ENCODE data around the gene ARHGAP9. TPM values are rescaled to one million over a fixed set of nuclear protein-coding genes. Genes with fewer than 3 reads are reported as not detected.
A peak's percentile ranks its signal among the peaks of the same experiment; 100 is the strongest.
"Not testable (repeated sequence)": the region's sequence is repeated elsewhere in the genome, so short reads cannot be mapped to it uniquely, and the experiment has no call there.

The ARHGAP9 gene
- polyA plus RNA-seq, 3 donors from 2014 or later = 148 to 294 (median 163) TPM

GRCh38 chr12:57496822-57497221, 17.2 kb upstream of the ARHGAP9 start:
- DNase-seq = no peak

GRCh38 chr12:57495051-57495701, 15.5 kb upstream of the ARHGAP9 start:
- not testable (repeated sequence) for H3K4me3 Mint-ChIP-seq; H3K27me3 Mint-ChIP-seq (ENCODE audit: low read depth in 3 of 3); H3K9me3 Mint-ChIP-seq; DNase-seq
- peaks cover 24 to 52% (median 27%) of the 10 kb centered on the region in 3 donors for H3K36me3 Mint-ChIP-seq
- peaks cover 8 to 10% of the 10 kb centered on the region in 2 donors for H3K4me1 Mint-ChIP-seq
- H3K27ac Mint-ChIP-seq = peak overlapping the region in 1 of 6 donors; percentile 11

More at GRCh38 chr12:57496822-57497221, 17.2 kb upstream of the ARHGAP9 start:
- H3K9me3 Mint-ChIP-seq = no peaks in the 10 kb centered on the region
- peak overlapping the region in 2 of 6 donors; percentile 47 to 49 for H3K27ac Mint-ChIP-seq
- no peak overlapping the region for H3K4me3 Mint-ChIP-seq
- H3K4me1 Mint-ChIP-seq = peaks cover 0 to 6% of the 10 kb centered on the region in 2 donors
- peaks cover 0 to 4% (median 0%) of the 10 kb centered on the region in 3 donors for H3K27me3 Mint-ChIP-seq (ENCODE audit: low read depth in 3 of 3)
- peaks cover 26 to 49% (median 27%) of the 10 kb centered on the region in 3 donors for H3K36me3 Mint-ChIP-seq

- Mint-ChIP-seq H3K4me1 (peaks cover 30 to 35% of the 10 kb centered on the region in 2 donors), H3K9me3 (no peaks in the 10 kb centered on the region), H3K27me3 (ENCODE audit: low read depth in 3 of 3) (peaks cover 6 to 13% (median 7%) of the 10 kb centered on the region in 3 donors), H3K4me3 (peak overlapping the region in 3 of 5 donors; percentile 1 to 9 (median 1)), H3K27ac (peak overlapping the region; percentile 3 to 88 (median 31)), H3K36me3 (peaks cover 7 to 32% (median 15%) of the 10 kb centered on the region in 3 donors)
- no peak for DNase-seq
These were observed 12.0 kb upstream of the ARHGAP9 start for GRCh38 chr12:57491393-57492280.

GRCh38 chr12:57490126-57490525, 10.5 kb upstream of the ARHGAP9 start:
- no peak for DNase-seq
- Mint-ChIP-seq H3K9me3 (no peaks in the 10 kb centered on the region), H3K36me3 (peaks cover 7 to 32% (median 15%) of the 10 kb centered on the region in 3 donors), H3K4me3 (no peak overlapping the region), H3K4me1 (peaks cover 30 to 35% of the 10 kb centered on the region in 2 donors), H3K27ac (peak overlapping the region in 2 of 6 donors; percentile 22 to 23), H3K27me3 (ENCODE audit: low read depth in 3 of 3) (peaks cover 6 to 13% (median 9%) of the 10 kb centered on the region in 3 donors)

- Mint-ChIP-seq H3K27me3 (ENCODE audit: low read depth in 3 of 3) (peaks cover 6 to 13% (median 9%) of the 10 kb centered on the region in 3 donors), H3K9me3 (no peaks in the 10 kb centered on the region), H3K4me1 (peaks cover 30 to 35% of the 10 kb centered on the region in 2 donors), H3K36me3 (peaks cover 7 to 27% (median 15%) of the 10 kb centered on the region in 3 donors), H3K4me3 (peak overlapping the region; percentile 94 to 99 (median 97)), H3K27ac (peak overlapping the region; percentile 91 to 98 (median 96))
- no peak for DNase-seq
These were observed 9.5 kb upstream of the ARHGAP9 start for GRCh38 chr12:57489157-57489641.

GRCh38 chr12:57488402-57489156, 8.9 kb upstream of the ARHGAP9 start:
- no peak for DNase-seq
- Mint-ChIP-seq H3K4me1 (peaks cover 30 to 35% of the 10 kb centered on the region in 2 donors), H3K27ac (peak overlapping the region; percentile 91 to 98 (median 96)), H3K4me3 (peak overlapping the region; percentile 94 to 99 (median 97)), H3K36me3 (peaks cover 7 to 27% (median 15%) of the 10 kb centered on the region in 3 donors), H3K9me3 (no peaks in the 10 kb centered on the region), H3K27me3 (ENCODE audit: low read depth in 3 of 3) (peaks cover 6 to 11% (median 9%) of the 10 kb centered on the region in 3 donors)

GRCh38 chr12:57487597-57488401, 8.1 kb upstream of the ARHGAP9 start, which contains the start of gene MARS1:
Gene MARS1, plus strand, starts transcription at chr12:57488068. Its CDS starts 23 bp downstream, at chr12:57488091.
- Mint-ChIP-seq H3K9me3 (no peaks in the 10 kb centered on the region), H3K27ac (peak within 1 kb of the TSS; percentile 91 to 98 (median 96)), H3K27me3 (ENCODE audit: low read depth in 3 of 3) (peaks cover 6 to 11% (median 9%) of the 10 kb centered on the region in 3 donors), H3K36me3 (peaks cover 7 to 25% (median 12%) of the 10 kb centered on the region in 3 donors), H3K4me1 (peaks cover 37 to 43% of the 10 kb centered on the region in 2 donors), H3K4me3 (peak within 1 kb of the TSS; percentile 94 to 99 (median 97))
- DNase-seq = peak; percentile 90 to 92 (median 91)

- Mint-ChIP-seq H3K4me3 (peak overlapping the region in 4 of 5 donors; percentile 94 to 99 (median 98)), H3K27ac (peak overlapping the region; percentile 91 to 98 (median 96)), H3K4me1 (peaks cover 35 to 43% of the 10 kb centered on the region in 2 donors), H3K27me3 (ENCODE audit: low read depth in 3 of 3) (peaks cover 6 to 9% (median 9%) of the 10 kb centered on the region in 3 donors), H3K36me3 (peaks cover 7 to 20% (median 8%) of the 10 kb centered on the region in 3 donors), H3K9me3 (no peaks in the 10 kb centered on the region)
- DNase-seq = no peak
These were observed 7.5 kb upstream of the ARHGAP9 start for GRCh38 chr12:57487055-57487596.

- Mint-ChIP-seq H3K4me3 (no peak overlapping the region), H3K9me3 (no peaks in the 10 kb centered on the region), H3K27me3 (ENCODE audit: low read depth in 3 of 3) (peaks cover 6 to 14% (median 9%) of the 10 kb centered on the region in 3 donors), H3K4me1 (peaks cover 44 to 47% of the 10 kb centered on the region in 2 donors), H3K27ac (peak overlapping the region in 1 of 6 donors; percentile 24), H3K36me3 (peaks cover 0 to 8% (median 0%) of the 10 kb centered on the region in 3 donors)
- DNase-seq = no peak
These were observed 6.0 kb upstream of the ARHGAP9 start for GRCh38 chr12:57485695-57486094.

GRCh38 chr12:57483466-57483865, 3.8 kb upstream of the ARHGAP9 start:
- Mint-ChIP-seq H3K36me3 (peaks cover 0 to 2% (median under 1%) of the 10 kb centered on the region in 3 donors), H3K4me1 (peaks cover 55 to 57% of the 10 kb centered on the region in 2 donors), H3K27ac (peak overlapping the region; percentile 43 to 95 (median 82)), H3K27me3 (ENCODE audit: low read depth in 3 of 3) (peaks cover 19 to 29% (median 24%) of the 10 kb centered on the region in 3 donors), H3K9me3 (no peaks in the 10 kb centered on the region), H3K4me3 (no peak overlapping the region)
- no peak for DNase-seq

- Mint-ChIP-seq H3K4me3 (peak overlapping the region in 3 of 5 donors; percentile 41 to 96 (median 44)), H3K4me1 (peaks cover 59 to 61% of the 10 kb centered on the region in 2 donors), H3K27ac (peak overlapping the region; percentile 99 to 100 (median 100)), H3K27me3 (ENCODE audit: low read depth in 3 of 3) (peaks cover 28 to 38% (median 35%) of the 10 kb centered on the region in 3 donors), H3K9me3 (no peaks in the 10 kb centered on the region), H3K36me3 (peaks cover 14 to 18% (median 17%) of the 10 kb centered on the region in 3 donors)
- no peak for DNase-seq
These were observed 2.0 kb upstream of the ARHGAP9 start for GRCh38 chr12:57481671-57482070.

GRCh38 chr12:57479043-57479375, 657 bp downstream of the ARHGAP9 start:
- Mint-ChIP-seq H3K27me3 (ENCODE audit: low read depth in 3 of 3) (peaks cover 39 to 55% (median 51%) of the 10 kb centered on the region in 3 donors), H3K36me3 (peaks cover 27 to 30% (median 28%) of the 10 kb centered on the region in 3 donors), H3K9me3 (no peaks in the 10 kb centered on the region), H3K4me1 (peaks cover 79 to 82% of the 10 kb centered on the region in 2 donors), H3K4me3 (peak overlapping the region; percentile 90 to 97 (median 95)), H3K27ac (peak overlapping the region; percentile 99 to 100 (median 100))
- no peak for DNase-seq
